ENCODE measurements around the gene PCGF2.

DNA sequence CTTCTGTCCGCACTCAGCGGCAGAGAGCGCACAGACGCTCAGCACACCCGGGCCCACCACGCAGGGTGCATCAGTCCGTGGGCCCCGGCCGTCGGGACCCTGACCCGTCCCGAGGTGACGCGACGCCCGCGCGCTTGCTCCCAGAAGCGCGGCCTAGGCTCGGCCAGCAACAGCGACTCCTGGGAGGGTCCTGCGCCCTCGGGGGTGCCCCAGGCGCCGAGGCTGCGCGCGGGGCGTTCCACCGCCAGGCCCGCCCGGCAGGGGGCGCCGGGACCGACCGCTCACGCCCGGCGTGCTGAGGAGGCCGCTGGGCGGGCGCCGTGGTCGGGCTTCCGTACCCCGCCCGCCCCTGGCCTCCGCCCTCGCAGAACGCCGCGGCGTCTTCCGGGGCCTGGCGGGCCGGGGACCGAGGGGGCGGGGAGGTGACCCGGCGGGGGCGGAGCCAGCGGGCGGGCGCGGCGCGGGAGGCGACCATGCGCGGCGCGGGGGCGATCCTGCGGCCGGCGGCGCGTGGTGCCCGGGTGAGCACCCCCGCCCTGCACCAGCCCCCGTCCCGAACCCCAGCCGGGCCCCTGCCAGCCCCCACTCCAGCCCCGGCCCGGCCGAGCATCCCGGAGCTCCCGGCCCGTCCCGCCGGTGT is 18.1 kb downstream of the PCGF2 start, which contains the start of gene CISD3:
- TF ChIP-seq, protein P1, sequence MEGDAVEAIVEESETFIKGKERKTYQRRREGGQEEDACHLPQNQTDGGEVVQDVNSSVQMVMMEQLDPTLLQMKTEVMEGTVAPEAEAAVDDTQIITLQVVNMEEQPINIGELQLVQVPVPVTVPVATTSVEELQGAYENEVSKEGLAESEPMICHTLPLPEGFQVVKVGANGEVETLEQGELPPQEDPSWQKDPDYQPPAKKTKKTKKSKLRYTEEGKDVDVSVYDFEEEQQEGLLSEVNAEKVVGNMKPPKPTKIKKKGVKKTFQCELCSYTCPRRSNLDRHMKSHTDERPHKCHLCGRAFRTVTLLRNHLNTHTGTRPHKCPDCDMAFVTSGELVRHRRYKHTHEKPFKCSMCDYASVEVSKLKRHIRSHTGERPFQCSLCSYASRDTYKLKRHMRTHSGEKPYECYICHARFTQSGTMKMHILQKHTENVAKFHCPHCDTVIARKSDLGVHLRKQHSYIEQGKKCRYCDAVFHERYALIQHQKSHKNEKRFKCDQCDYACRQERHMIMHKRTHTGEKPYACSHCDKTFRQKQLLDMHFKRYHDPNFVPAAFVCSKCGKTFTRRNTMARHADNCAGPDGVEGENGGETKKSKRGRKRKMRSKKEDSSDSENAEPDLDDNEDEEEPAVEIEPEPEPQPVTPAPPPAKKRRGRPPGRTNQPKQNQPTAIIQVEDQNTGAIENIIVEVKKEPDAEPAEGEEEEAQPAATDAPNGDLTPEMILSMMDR (IDR thresholded peaks at IDR 0.05; ENCODE audit: low read length): peak; percentile 44
- TF ChIP-seq EZH2phosphoT487 (IDR thresholded peaks at IDR 0.05; ENCODE audit: low read length): no peak
